ENCODE data around the gene GADD45GIP1. TPM values are rescaled to one million over a fixed set of nuclear protein-coding genes. Genes with fewer than 3 reads are reported as not detected.

GADD45GIP1 gene
- total RNA-seq, 2 donors from 2014 or later: 17.0 to 27.9 TPM

Other genes starting within 250 kb of the GADD45GIP1 start
- gene TNPO2, start 233.3 kb downstream of the GADD45GIP1 start, total RNA-seq: 100 to 1,000 TPM in 1 of 2 donors, 10 to 100 TPM in 1; 71.9 to 106 TPM
- gene TRIR, start 222.5 kb downstream of the GADD45GIP1 start, total RNA-seq: 100 to 1,000 TPM; 135 to 172 TPM
- gene GET3, start 219.7 kb downstream of the GADD45GIP1 start, total RNA-seq: 10 to 100 TPM; 37.7 to 66.6 TPM
- not detected for gene BEST2, start 205.4 kb downstream of the GADD45GIP1 start, total RNA-seq
- gene HOOK2, start 181.7 kb downstream of the GADD45GIP1 start, total RNA-seq: 10 to 100 TPM; 22.5 to 44.4 TPM
- 100 to 1,000 TPM; 328 to 586 TPM for gene JUNB, start 165.7 kb downstream of the GADD45GIP1 start, total RNA-seq
- 100 to 1,000 TPM; 307 to 415 TPM for gene PRDX2, start 155.4 kb downstream of the GADD45GIP1 start, total RNA-seq
- gene THSD8, start 155.2 kb downstream of the GADD45GIP1 start, total RNA-seq: 10 to 100 TPM; 25.5 to 32.7 TPM
- gene RNASEH2A, start 150.6 kb downstream of the GADD45GIP1 start, total RNA-seq: 10 to 100 TPM; 30.1 to 53.5 TPM
- gene RTBDN, start 122.6 kb downstream of the GADD45GIP1 start, total RNA-seq: not detected
- 1 to 10 TPM; 2.4 to 2.6 TPM for gene MAST1, start 118.7 kb downstream of the GADD45GIP1 start, total RNA-seq
- gene DNASE2, start 75.8 kb downstream of the GADD45GIP1 start, total RNA-seq: 10 to 100 TPM; 32.5 to 34.2 TPM
- under 1 TPM in 1 of 2 donors, not detected in 1; 0.61 TPM for gene KLF1, start 70.0 kb downstream of the GADD45GIP1 start, total RNA-seq
- 10 to 100 TPM; 25.8 to 48.4 TPM for gene GCDH, start 66.1 kb downstream of the GADD45GIP1 start, total RNA-seq
- 1 to 10 TPM; 1.6 to 6.2 TPM for gene SYCE2, start 37.9 kb downstream of the GADD45GIP1 start, total RNA-seq
- 100 to 1,000 TPM in 1 of 2 donors, 10 to 100 TPM in 1; 87.9 to 130 TPM for gene FARSA, start 23.5 kb downstream of the GADD45GIP1 start, total RNA-seq
- 100 to 1,000 TPM; 502 to 770 TPM for gene CALR, start 18.6 kb downstream of the GADD45GIP1 start, total RNA-seq
- gene RAD23A, start 11.4 kb downstream of the GADD45GIP1 start, total RNA-seq: 100 to 1,000 TPM; 129 to 156 TPM
- gene DAND5, start 12.4 kb upstream of the GADD45GIP1 start, total RNA-seq: under 1 TPM; 0.30 to 0.40 TPM
- gene NFIX, start 38.3 kb upstream of the GADD45GIP1 start, total RNA-seq: 1 to 10 TPM in 1 of 2 donors, under 1 TPM in 1; 0.43 to 1.1 TPM
- 1 to 10 TPM; 1.1 to 1.6 TPM for gene LYL1, start 145.6 kb upstream of the GADD45GIP1 start, total RNA-seq
- 10 to 100 TPM; 66.4 to 83.2 TPM for gene TRMT1, start 159.5 kb upstream of the GADD45GIP1 start, total RNA-seq
- gene NACC1, start 161.0 kb upstream of the GADD45GIP1 start, total RNA-seq: 10 to 100 TPM; 70.8 to 80.6 TPM
- gene STX10, start 193.2 kb upstream of the GADD45GIP1 start, total RNA-seq: 10 to 100 TPM; 76.4 to 91.3 TPM
- gene IER2, start 193.2 kb upstream of the GADD45GIP1 start, total RNA-seq: 100 to 1,000 TPM in 1 of 2 donors, 10 to 100 TPM in 1; 85.9 to 140 TPM

All from activated T-helper 17 cell treated with anti-CD3 and anti-CD28 coated beads, Interleukin-2, amount 50 U/mL, for 72 hours (primary cell).